Esophagus muscularis mucosa (tissue), 4 donors: Measurements from ENCODE around the gene MSH3.
"Not testable (repeated sequence)": the region's sequence is repeated elsewhere in the genome, so short reads cannot be mapped to it uniquely, and the experiment has no call there.

Source experiments
- EP300 ChIP-seq: sonication (generic); formaldehyde crosslinking; IDR thresholded peaks from one replicate; pipeline ENCODE4 v1.6.1; 2017; ENCODE audit warnings: antibody characterized with exemption
- POLR2A ChIP-seq: fragments of 450-650 bp; IDR thresholded peaks from one replicate; pipeline ENCODE4 v1.6.1; 2017; ENCODE audit warnings: antibody characterized with exemption, moderate library complexity, mild to moderate bottlenecking, low read depth
- TF ChIP-seq, protein P1 (sequence below), 3 experiments: fragments of 200-600 bp in 2 of 3; fragments of 450-650 bp in 1 of 3; sonication (generic) in 2 of 3; IDR thresholded peaks; one replicate each; pipeline ENCODE4 v1.5.1; 2017 to 2019; ENCODE audit warnings: antibody characterized with exemption in 3 of 3, mild to moderate bottlenecking in 2 of 3, moderate library complexity in 1 of 3

DNA sequence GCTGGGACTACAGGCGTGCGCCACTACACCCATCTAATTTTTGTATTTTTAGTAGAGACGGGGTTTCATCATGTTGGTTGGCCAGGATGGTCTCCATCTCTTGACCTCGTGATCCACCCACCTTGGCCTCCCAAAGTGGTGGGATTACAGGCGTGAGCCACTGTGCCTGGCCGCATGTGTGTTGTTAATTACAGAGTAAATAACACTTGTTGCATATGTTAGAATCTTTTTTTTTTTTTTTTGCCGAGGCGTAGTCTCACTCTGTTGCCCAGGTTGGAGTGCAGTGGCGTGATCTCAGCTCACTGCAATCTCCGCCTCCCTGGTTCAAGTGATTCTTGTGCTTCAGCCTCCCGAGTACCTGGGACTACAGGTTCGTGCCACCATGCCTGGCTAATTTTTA lies 86.0 kb downstream of the MSH3 start:
- TF ChIP-seq, protein P1, sequence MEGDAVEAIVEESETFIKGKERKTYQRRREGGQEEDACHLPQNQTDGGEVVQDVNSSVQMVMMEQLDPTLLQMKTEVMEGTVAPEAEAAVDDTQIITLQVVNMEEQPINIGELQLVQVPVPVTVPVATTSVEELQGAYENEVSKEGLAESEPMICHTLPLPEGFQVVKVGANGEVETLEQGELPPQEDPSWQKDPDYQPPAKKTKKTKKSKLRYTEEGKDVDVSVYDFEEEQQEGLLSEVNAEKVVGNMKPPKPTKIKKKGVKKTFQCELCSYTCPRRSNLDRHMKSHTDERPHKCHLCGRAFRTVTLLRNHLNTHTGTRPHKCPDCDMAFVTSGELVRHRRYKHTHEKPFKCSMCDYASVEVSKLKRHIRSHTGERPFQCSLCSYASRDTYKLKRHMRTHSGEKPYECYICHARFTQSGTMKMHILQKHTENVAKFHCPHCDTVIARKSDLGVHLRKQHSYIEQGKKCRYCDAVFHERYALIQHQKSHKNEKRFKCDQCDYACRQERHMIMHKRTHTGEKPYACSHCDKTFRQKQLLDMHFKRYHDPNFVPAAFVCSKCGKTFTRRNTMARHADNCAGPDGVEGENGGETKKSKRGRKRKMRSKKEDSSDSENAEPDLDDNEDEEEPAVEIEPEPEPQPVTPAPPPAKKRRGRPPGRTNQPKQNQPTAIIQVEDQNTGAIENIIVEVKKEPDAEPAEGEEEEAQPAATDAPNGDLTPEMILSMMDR (IDR thresholded peaks at IDR 0.05) = not testable (repeated sequence)
- TF ChIP-seq EP300, POLR2A: not testable (repeated sequence)
